AG10803 (cell line): Measurements from ENCODE around the gene ULBP2.

Experiments
- DNase-seq: peaks from one replicate; pipeline ENCODE4 v3.0.0; 2010; ENCODE audit warnings: low read depth
- H3K4me3 ChIP-seq: 2 replicates; pipeline ENCODE4 v1.5.1; 2011; ENCODE audit warnings: mild to moderate bottlenecking, low read length, control low read depth
- CTCF ChIP-seq: conservative IDR thresholded peaks from 2 replicates; pipeline ENCODE4 v1.5.1; 2011; ENCODE audit warnings: mild to moderate bottlenecking, low read length, control low read depth, inconsistent platforms

Gene ULBP2

GRCh38 chr6:149898966-149899365, 42.8 kb upstream of the ULBP2 start:
- TF ChIP-seq CTCF: no peak
- no peak for DNase-seq
- no peak overlapping the region for H3K4me3 ChIP-seq

GRCh38 chr6:149899486-149899885, 42.3 kb upstream of the ULBP2 start:
- H3K4me3 ChIP-seq: no peak overlapping the region
- DNase-seq: no peak
- TF ChIP-seq CTCF: no peak

GRCh38 chr6:149899926-149900619, 41.7 kb upstream of the ULBP2 start:
- DNase-seq: no peak
- TF ChIP-seq CTCF: no peak

GRCh38 chr6:149900620-149901443, 41.0 kb upstream of the ULBP2 start:
- TF ChIP-seq CTCF: no peak
- DNase-seq: no peak
- no peak overlapping the region for H3K4me3 ChIP-seq

More at GRCh38 chr6:149899926-149900619, 41.7 kb upstream of the ULBP2 start:
- no peak overlapping the region for H3K4me3 ChIP-seq

- H3K4me3 ChIP-seq: no peak overlapping the region
- no peak for TF ChIP-seq CTCF
- DNase-seq: no peak
Measured at GRCh38 chr6:149901444-149902140, 40.2 kb upstream of the ULBP2 start.

GRCh38 chr6:149903938-149904611, 37.7 kb upstream of the ULBP2 start:
- no peak for TF ChIP-seq CTCF
- DNase-seq: no peak
- no peak overlapping the region for H3K4me3 ChIP-seq
